K562 (cell line): ENCODE data around the gene NRXN3. TPM values are rescaled to one million over a fixed set of nuclear protein-coding genes. Genes with fewer than 3 reads are reported as not detected.

Experiments
- ATAC-seq: fragments of 200-7000 bp; cut with Tn5 transposase; 3 replicates; pipeline ENCODE4 v1.9.1; 2020; ENCODE audit warnings: moderate library complexity
- BruUV-seq: library from RNA; stranded (reverse); fragments of 400-500 nt; replicated peaks from 2 replicates; lab custom pipeline; 2021; lab: Mats Ljungman, UMichigan
- CTCF ChIA-PET: fragments of 300-600 bp; formaldehyde crosslinking; extraction: SDS; loops from one replicate; lab custom pipeline; 2021; ENCODE audit warnings: low intra/inter-chr PET ratio; lab: Yijun Ruan, JAX
- POLR2A ChIA-PET: fragments of 300-600, 350-650 bp; sonication (Branson Sonifier 250); formaldehyde crosslinking; extraction: SDS; loops from one replicate; lab custom pipeline; 2021; ENCODE audit warnings: antibody characterized with exemption, inconsistent platforms; lab: Yijun Ruan, JAX
- DNase-seq, 4 experiments: peaks; one replicate each; pipeline versions ENCODE4 v3.0.0 to v3.0.0-alpha.2; 2011 to 2018; ENCODE audit warnings: low spot score in 3 of 4, mixed read lengths in 3 of 4; ENCODE audit errors: extremely low read depth in 1 of 4
- FAIRE-seq: peaks from 2 replicates; lab custom pipeline; 2011; peaks lifted over from hg19 to GRCh38; lab: Jason Lieb, UNC
- H2AFZ ChIP-seq: 2 replicates; pipeline ENCODE4 v1.6.0; 2011; ENCODE audit warnings: low read depth, low read length, control low read depth, inconsistent platforms
- H3K27ac ChIP-seq: fragments of 200-600 bp; 3 replicates; pipeline ENCODE4 v1.8.0; 2011; ENCODE audit warnings: low read depth, mild to moderate bottlenecking, control low read depth, inconsistent platforms, low read length, moderate library complexity, mixed read lengths; ENCODE audit errors: extremely low read depth
- H3K27me3 ChIP-seq, 2 experiments: fragments of 300-600 bp in 1 of 2; 2 replicates in 1 of 2; 3 replicates in 1 of 2; pipeline versions ENCODE4 v1.6.0 to v1.8.0; 2011; ENCODE audit warnings: inconsistent platforms in 2 of 2, low read length in 2 of 2, mild to moderate bottlenecking in 1 of 2, mixed read lengths in 1 of 2, moderate library complexity in 1 of 2; ENCODE audit not compliant: control insufficient read depth in 2 of 2, insufficient read depth in 2 of 2
- H3K36me3 ChIP-seq: fragments of 300-600 bp; 3 replicates; pipeline ENCODE4 v1.8.0; 2011; ENCODE audit warnings: mild to moderate bottlenecking, low read length, inconsistent platforms; ENCODE audit not compliant: control insufficient read depth, insufficient read depth
- H3K4me1 ChIP-seq, 2 experiments: fragments of 200-600 bp in 1 of 2; replicated peaks in 1 of 2; 2 replicates in 1 of 2; 3 replicates in 1 of 2; pipeline versions ENCODE4 v1.5.1 to v1.8.0; 2011; ENCODE audit warnings: inconsistent platforms in 2 of 2, low read length in 2 of 2, mild to moderate bottlenecking in 1 of 2, mixed read lengths in 1 of 2, moderate library complexity in 1 of 2; ENCODE audit not compliant: control insufficient read depth in 2 of 2, insufficient read depth in 2 of 2
- H3K4me2 ChIP-seq: 2 replicates; pipeline ENCODE4 v1.6.1; 2011; ENCODE audit warnings: low read length, control low read depth, inconsistent platforms, mixed read lengths; ENCODE audit not compliant: insufficient read depth
- H3K4me3 ChIP-seq: fragments of 200-600 bp; sonication (generic), shearing (Covaris generic); 2 replicates; pipeline ENCODE4 v1.5.1; 2016; ENCODE audit warnings: control low read depth, inconsistent platforms
- H3K79me2 ChIP-seq: fragments of 200-600 bp; 3 replicates; pipeline ENCODE4 v1.8.0; 2011; ENCODE audit warnings: low read length, inconsistent platforms; ENCODE audit not compliant: control insufficient read depth, insufficient read depth
- H3K9ac ChIP-seq, 2 experiments: 2 replicates each; pipeline versions ENCODE4 v1.6.0 to v1.6.1; 2011; ENCODE audit warnings: low read depth in 2 of 2, low read length in 2 of 2, control low read depth in 1 of 2, inconsistent platforms in 1 of 2, mild to moderate bottlenecking in 1 of 2, mixed read lengths in 1 of 2; ENCODE audit not compliant: insufficient read depth in 1 of 2
- H3K9me1 ChIP-seq: one replicate; pipeline ENCODE4 v1.6.0; 2011; ENCODE audit warnings: inconsistent platforms, mild to moderate bottlenecking, low read length, moderate library complexity; ENCODE audit not compliant: control insufficient read depth, insufficient read depth
- H3K9me3 ChIP-seq: replicated peaks from 2 replicates; pipeline ENCODE4 v1.5.1; 2011; ENCODE audit warnings: low read depth, low read length, inconsistent platforms; ENCODE audit not compliant: control insufficient read depth, insufficient read depth
- H4K20me1 ChIP-seq: replicated peaks from 2 replicates; pipeline ENCODE4 v1.6.1; 2011; ENCODE audit warnings: low read length, inconsistent platforms, mixed read lengths; ENCODE audit not compliant: control insufficient read depth, insufficient read depth
- BRF2 ChIP-seq: IDR thresholded peaks from 3 replicates; pipeline ENCODE4 v1.6.1; 2011; ENCODE audit warnings: borderline replicate concordance, mild to moderate bottlenecking; ENCODE audit not compliant: insufficient read length, insufficient read depth
- CAMTA2 ChIP-seq: fragments of 250-450 bp; sonication (Bioruptor Pico); conservative IDR thresholded peaks from 2 replicates; pipeline ENCODE4 v1.5.1; 2022
- CEBPG ChIP-seq, 3 experiments: fragments of 200-800 bp in 1 of 3; sonication (Bioruptor generic) in 1 of 3; sonication (generic) in 1 of 3; formaldehyde crosslinking in 1 of 3; IDR thresholded peaks in 2 of 3; conservative IDR thresholded peaks in 1 of 3; 2 replicates each; pipeline versions ENCODE4 v1.6.1 to v1.8.0; 2016 to 2022; ENCODE audit warnings: missing compliant biosample characterization in 2 of 3, missing genetic modification characterization in 2 of 3, mild to moderate bottlenecking in 1 of 3, missing genetic modification reagents in 1 of 3
- NR1H2 ChIP-seq: sonication (generic); formaldehyde crosslinking; IDR thresholded peaks from 2 replicates; pipeline ENCODE4 v1.4.0; 2020; ENCODE audit warnings: mild to moderate bottlenecking, missing genetic modification reagents
- RB1 ChIP-seq: fragments of 450-650 bp; IDR thresholded peaks from 2 replicates; pipeline ENCODE4 v1.6.1; 2017; ENCODE audit warnings: low read depth, mild to moderate bottlenecking
- TARDBP ChIP-seq: fragments of 450-650 bp; IDR thresholded peaks from 2 replicates; pipeline ENCODE4 v1.6.1; 2016
- ZNF134 ChIP-seq: fragments of 250-450 bp; sonication (Bioruptor Pico); conservative IDR thresholded peaks from 2 replicates; pipeline ENCODE4 v1.4.0; 2020
- WGBS: fragments of 100-300 bp; shearing (Covaris generic); methylation state at CpG from one replicate; pipeline ENCODE4 v1.1.6; 2016; ENCODE audit warnings: low coverage, mixed read lengths; ENCODE audit not compliant: insufficient coverage; ENCODE audit errors: missing lambda C conversion rate; 5-methylcytosine and 5-hydroxymethylcytosine counted together
- in situ Hi-C: fragments of 300-500 bp; cut with MboI; formaldehyde crosslinking; loops from 4 replicates; pipeline ENCODE4 v1.15.0; 2018; ENCODE audit warnings: inconsistent platforms, mixed read lengths
- intact Hi-C: fragments of 100-400 bp; cut with micrococcal nuclease; formaldehyde crosslinking; loops from 2 replicates; pipeline ENCODE4 v1.14.2; 2022
- polyA plus RNA-seq, 8 experiments: library from polyadenylated mRNA; depleted of rRNA in 4 of 8; stranded (reverse) in 5 of 8; unstranded in 3 of 8; fragments of >200 nt; fragmentation: Nextera tagmentation in 2 of 8; fragmentation: Illumina TruSeq in 1 of 8; extraction: Ambion mirVana in 2 of 8; extraction: Trizol in 1 of 8; gene quantifications; 2 replicates each; pipeline versions ENCODE4 v1.2.1 to v1.2.3, GENCODE V29; 2011 to 2014; ENCODE audit warnings: inconsistent platforms in 1 of 8, missing spikeins in 1 of 8
- total RNA-seq, 7 experiments: library from RNA; depleted of rRNA in 6 of 7; stranded (reverse); fragments of >200 nt in 6 of 7; fragmentation: Illumina TruSeq in 2 of 7; extraction: Trizol in 2 of 7; gene quantifications; 2 replicates each; pipeline versions ENCODE4 v1.2.1 to v1.2.3, GENCODE V29; 2011 to 2021; ENCODE audit warnings: low replicate concordance in 1 of 7

Gene NRXN3
- total and polyA plus RNA-seq, 9 of the 15 experiments (the other 6 are each of a cell fraction or from before 2014, with no cell fraction given): 0.09 TPM; not detected in 8

GRCh38 chr14:78875049-78875448 lies 704.9 kb downstream of the NRXN3 start:
- H3K4me3 ChIP-seq: no peak overlapping the region
- H3K9ac ChIP-seq: no peak overlapping the region
- no peaks in the 10 kb centered on the region for H3K79me2 ChIP-seq
- FAIRE-seq (no peak), ATAC-seq (no peak), DNase-seq (no peak)
- no peaks in the 10 kb centered on the region for H3K4me1 ChIP-seq
- H3K4me2 ChIP-seq: no peak overlapping the region
- H2AFZ ChIP-seq: no peak overlapping the region
- ChIA-PET POLR2A (no interaction called here), CTCF (no interaction called here)
- no peaks in the 10 kb centered on the region for H4K20me1 ChIP-seq
- BruUV-seq: no TSS peak
- in situ Hi-C loops: no loop called here
- WGBS: 0% methylated on average over 2 of the region's 2 CpGs
- H3K27ac ChIP-seq: no peak overlapping the region
- H3K9me1 ChIP-seq: no peaks in the 10 kb centered on the region
- intact Hi-C loops: no loop called here
- no peaks in the 10 kb centered on the region for H3K36me3 ChIP-seq
- H3K27me3 ChIP-seq: no peaks in the 10 kb centered on the region
- no peaks in the 10 kb centered on the region for H3K9me3 ChIP-seq
- TF ChIP-seq ZNF134: no peak
- TF ChIP-seq BRF2: no peak
- no peak for TF ChIP-seq RB1
- no peak for TF ChIP-seq CEBPG (CRISPR knock-in tag; IDR thresholded peaks at IDR 0.05)
- TF ChIP-seq CEBPG (tag; conservative IDR thresholded peaks at IDR 0.05 in 1 of 2, IDR thresholded peaks at IDR 0.05 in 1 of 2): no peak
- TF ChIP-seq TARDBP: no peak
- no peak for TF ChIP-seq NR1H2 (CRISPR knock-in tag)
- no peak for TF ChIP-seq CAMTA2 (CRISPR knock-in tag)
